HL-60 (cell line): ENCODE measurements around the gene SDK1.

Experiments used
- REST ChIP-seq: IDR thresholded peaks from 2 replicates; pipeline ENCODE4 v1.6.1; 2012; ENCODE audit warnings: low read depth; ENCODE audit not compliant: insufficient replicate concordance
- TF ChIP-seq, protein P1 (sequence below): IDR thresholded peaks from one replicate; pipeline ENCODE4 v1.5.1; 2011; ENCODE audit warnings: low read length, control low read depth, inconsistent platforms; ENCODE audit not compliant: insufficient read depth

DNA sequence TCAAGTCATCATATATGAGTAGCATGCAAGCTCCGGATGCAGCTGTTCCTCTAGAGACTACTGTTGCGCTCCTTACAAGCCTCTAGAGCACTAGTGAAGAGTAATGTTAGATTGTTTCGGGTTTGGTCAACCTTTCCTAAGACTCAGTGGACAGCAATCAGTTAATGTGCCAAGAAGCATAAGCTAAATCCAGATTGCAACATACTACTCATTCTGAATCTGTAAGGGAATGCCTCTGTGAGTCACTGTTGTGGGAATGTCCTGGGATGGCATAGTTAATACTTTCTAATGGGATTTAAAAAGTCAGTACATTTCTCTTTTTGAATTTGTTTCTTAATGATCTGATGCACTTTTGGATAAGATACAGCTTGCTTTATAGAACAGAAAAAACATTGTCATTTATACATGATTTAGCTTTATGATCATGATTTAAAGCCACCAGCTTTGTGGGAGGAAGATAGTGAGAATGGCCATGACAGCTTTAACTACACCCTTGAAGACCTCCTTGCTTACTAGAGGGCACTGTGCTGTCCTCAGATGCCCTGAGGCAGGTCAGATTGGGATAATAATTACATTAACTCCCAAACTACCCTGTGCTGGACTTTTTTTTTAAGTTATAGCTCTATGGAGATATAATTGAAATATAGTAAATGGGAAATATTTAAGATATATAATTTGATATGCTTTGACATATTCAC lies 138.4 kb downstream of the SDK1 start:
- TF ChIP-seq, protein P1, sequence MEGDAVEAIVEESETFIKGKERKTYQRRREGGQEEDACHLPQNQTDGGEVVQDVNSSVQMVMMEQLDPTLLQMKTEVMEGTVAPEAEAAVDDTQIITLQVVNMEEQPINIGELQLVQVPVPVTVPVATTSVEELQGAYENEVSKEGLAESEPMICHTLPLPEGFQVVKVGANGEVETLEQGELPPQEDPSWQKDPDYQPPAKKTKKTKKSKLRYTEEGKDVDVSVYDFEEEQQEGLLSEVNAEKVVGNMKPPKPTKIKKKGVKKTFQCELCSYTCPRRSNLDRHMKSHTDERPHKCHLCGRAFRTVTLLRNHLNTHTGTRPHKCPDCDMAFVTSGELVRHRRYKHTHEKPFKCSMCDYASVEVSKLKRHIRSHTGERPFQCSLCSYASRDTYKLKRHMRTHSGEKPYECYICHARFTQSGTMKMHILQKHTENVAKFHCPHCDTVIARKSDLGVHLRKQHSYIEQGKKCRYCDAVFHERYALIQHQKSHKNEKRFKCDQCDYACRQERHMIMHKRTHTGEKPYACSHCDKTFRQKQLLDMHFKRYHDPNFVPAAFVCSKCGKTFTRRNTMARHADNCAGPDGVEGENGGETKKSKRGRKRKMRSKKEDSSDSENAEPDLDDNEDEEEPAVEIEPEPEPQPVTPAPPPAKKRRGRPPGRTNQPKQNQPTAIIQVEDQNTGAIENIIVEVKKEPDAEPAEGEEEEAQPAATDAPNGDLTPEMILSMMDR = no peak
- TF ChIP-seq REST = no peak
